Aorta (tissue), 5 donors: ENCODE results near the gene APOBEC3B. TPM values are rescaled to one million over a fixed set of nuclear protein-coding genes. Genes with fewer than 3 reads are reported as not detected.
A peak's percentile ranks its signal among the peaks of the same experiment; 100 is the strongest.
"Not testable (repeated sequence)": the region's sequence is repeated elsewhere in the genome, so short reads cannot be mapped to it uniquely, and the experiment has no call there.

Experiments
- ATAC-seq: fragments of 200-7000 bp; cut with Tn5 transposase; one replicate; pipeline ENCODE4 v1.9.1; 2022; ENCODE audit warnings: moderate library complexity; ENCODE audit not compliant: low FRiP score
- DNase-seq, 2 donors: peaks; one replicate each; pipeline ENCODE4 v3.0.0-alpha.2; 2020
- H3K27ac ChIP-seq, 2 donors: one replicate each; pipeline ENCODE4 v1.5.1; 2013; ENCODE audit warnings: low read length in 2 of 2, mild to moderate bottlenecking in 2 of 2, moderate library complexity in 2 of 2, control low read depth in 1 of 2, inconsistent platforms in 1 of 2, low read depth in 1 of 2
- H3K27me3 ChIP-seq, 2 donors: one replicate each; pipeline ENCODE4 v1.6.1; 2013; ENCODE audit warnings: control low read depth in 1 of 2, low read length in 1 of 2, mild to moderate bottlenecking in 1 of 2, moderate library complexity in 1 of 2; ENCODE audit not compliant: insufficient read depth in 2 of 2, control insufficient read depth in 1 of 2
- H3K36me3 ChIP-seq, 2 donors: one replicate each; pipeline ENCODE4 v1.6.1; 2013; ENCODE audit warnings: control low read depth in 1 of 2, low read length in 1 of 2, mild to moderate bottlenecking in 1 of 2; ENCODE audit not compliant: insufficient read depth in 2 of 2, control insufficient read depth in 1 of 2
- H3K4me1 ChIP-seq, 2 donors: one replicate each; pipeline ENCODE4 v1.6.1; 2013; ENCODE audit warnings: low read length in 2 of 2, control low read depth in 1 of 2, mild to moderate bottlenecking in 1 of 2, moderate library complexity in 1 of 2; ENCODE audit not compliant: insufficient read depth in 2 of 2, control insufficient read depth in 1 of 2
- H3K4me3 ChIP-seq, 2 donors: one replicate each; pipeline ENCODE4 v1.5.1; 2013; ENCODE audit warnings: low read length in 2 of 2, control low read depth in 1 of 2, mild to moderate bottlenecking in 1 of 2
- H3K9me3 ChIP-seq: one replicate; pipeline ENCODE4 v1.6.1; 2013; ENCODE audit warnings: mild to moderate bottlenecking, low read length; ENCODE audit not compliant: control insufficient read depth
- WGBS, 2 donors: extraction: QIAGEN DNeasy Blood & Tissue Kit; methylation state at CpG; one replicate each; pipeline ENCODE4 v1.1.7; 2013; 5-methylcytosine and 5-hydroxymethylcytosine counted together
- intact Hi-C, 2 donors: fragments of 100-400 bp; cut with DNase I; formaldehyde crosslinking; loops; one replicate each; pipeline versions ENCODE4 v1.14.2 to v1.15.0; 2022
- polyA plus RNA-seq, 2 donors: library from polyadenylated mRNA; stranded (reverse); fragments of 200-250 nt; gene quantifications; one replicate each; pipeline ENCODE4 v1.2.3, GENCODE V29; 2013
- total RNA-seq, 2 donors: library from RNA; stranded (reverse); fragmentation: NEBNext Ultra II Directional; extraction: Animal tissue kit (Norgen Biotek cat#: 25700); gene quantifications; one replicate each; pipeline ENCODE4 v1.2.1, GENCODE V29; 2021
- donor health status: healthy with polysubstance abuse.
- donor health status: Bipolar disorder and iron deficiency.
- donor health status: DM: no; HTN: no; CAD: no.
- donor health status: DM: no; HTN: no; CAD: no.
- donor health status: DM: yes; HTN: yes; CAD: no.

Gene APOBEC3B
- total and polyA plus RNA-seq, 4 donors: 1.4 to 2.0 TPM; not detected in 2

GRCh38 chr22:38959590-38959989 is 22.6 kb upstream of the APOBEC3B start:
- 85 to 89% methylated on average over 8 of the region's 8 CpGs for WGBS, 2 donors
- intact Hi-C loops: no loop called here
- ATAC-seq (no peak), DNase-seq (peak in 1 of 2 donors; percentile 22)
- Histone ChIP-seq H3K4me3 (no peak overlapping the region), H3K36me3 (no peaks in the 10 kb centered on the region), H3K4me1 (no peaks in the 10 kb centered on the region), H3K27me3 (no peaks in the 10 kb centered on the region), H3K27ac (no peak overlapping the region), H3K9me3 (no peaks in the 10 kb centered on the region)

DNA sequence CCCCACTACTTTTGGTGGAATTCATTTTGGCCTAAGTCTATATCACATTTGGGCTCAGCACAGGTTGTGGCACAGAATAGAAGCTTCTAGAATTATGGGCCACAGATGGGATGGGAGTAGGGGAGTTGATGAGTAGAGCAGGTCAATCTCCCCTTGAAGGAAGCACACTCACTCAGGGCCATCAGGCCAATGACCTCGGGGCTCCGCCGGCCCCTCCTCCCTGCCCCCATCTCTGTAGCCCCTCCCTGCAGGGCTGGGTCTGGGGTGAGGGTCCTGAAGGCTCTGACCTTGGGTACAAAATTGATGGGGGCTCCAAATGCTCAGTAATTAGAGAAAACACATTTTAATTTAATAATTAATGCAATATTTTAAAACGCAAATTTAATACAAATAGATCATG is 21.5 kb upstream of the APOBEC3B start:
- H3K4me1 ChIP-seq, ATAC-seq, DNase-seq, H3K36me3 ChIP-seq, intact Hi-C loops, H3K4me3 ChIP-seq, H3K27ac ChIP-seq, H3K9me3 ChIP-seq, H3K27me3 ChIP-seq: not testable (repeated sequence)
- WGBS, 2 donors: 77 to 88% methylated on average over 3 to 4 of the region's 4 CpGs

- intact Hi-C loops, DNase-seq, H3K27me3 ChIP-seq, H3K36me3 ChIP-seq, H3K27ac ChIP-seq, H3K9me3 ChIP-seq, ATAC-seq, H3K4me3 ChIP-seq, H3K4me1 ChIP-seq: not testable (repeated sequence)
- 18 to 39% methylated on average over 5 to 11 of the region's 11 CpGs for WGBS, 2 donors
These were observed 18.8 kb upstream of the APOBEC3B start for GRCh38 chr22:38963291-38963738.

GRCh38 chr22:38963872-38964271 is 18.3 kb upstream of the APOBEC3B start:
- 79 to 88% methylated on average over 9 of the region's 9 CpGs for WGBS, 2 donors
- Histone ChIP-seq H3K4me1 (no peaks in the 10 kb centered on the region), H3K9me3 (no peaks in the 10 kb centered on the region), H3K27ac (no peak overlapping the region), H3K4me3 (no peak overlapping the region), H3K36me3 (no peaks in the 10 kb centered on the region), H3K27me3 (no peaks in the 10 kb centered on the region)
- intact Hi-C loops: no loop called here
- DNase-seq (peak in 1 of 2 donors; percentile 58), ATAC-seq (no peak)

DNA sequence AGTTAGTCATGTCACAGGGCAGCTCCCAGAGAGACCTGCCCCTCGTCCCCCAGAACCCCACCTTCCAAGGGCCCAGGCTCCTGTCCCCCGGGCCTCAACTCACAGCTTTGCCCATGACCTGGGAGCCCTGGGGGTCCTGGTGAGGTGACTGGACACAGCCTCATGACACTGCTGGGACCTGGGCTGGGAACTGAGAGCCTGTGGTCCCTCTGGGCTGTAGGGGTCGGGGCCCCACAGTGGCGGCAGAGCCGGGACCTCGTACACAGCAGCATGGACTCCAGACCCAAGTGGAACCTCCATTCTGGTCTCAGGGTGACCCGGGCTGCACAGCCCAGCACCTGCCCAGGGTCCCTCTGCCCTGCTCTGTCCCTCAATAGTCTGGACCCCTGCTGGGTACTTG is 17.8 kb upstream of the APOBEC3B start:
- no peak overlapping the region for H3K27ac ChIP-seq
- intact Hi-C loops: no loop called here
- H3K4me3 ChIP-seq: no peak overlapping the region
- no peak for ATAC-seq
- H3K27me3 ChIP-seq: no peaks in the 10 kb centered on the region
- no peaks in the 10 kb centered on the region for H3K9me3 ChIP-seq
- peak in 1 of 2 donors; percentile 71 for DNase-seq
- H3K4me1 ChIP-seq: no peaks in the 10 kb centered on the region
- 92% methylated on average over 7 of the region's 7 CpGs for WGBS, 2 donors
- H3K36me3 ChIP-seq: no peaks in the 10 kb centered on the region

- ATAC-seq: no peak
- intact Hi-C loops: no loop called here
- DNase-seq: peak in 1 of 2 donors; percentile 59
- Histone ChIP-seq H3K4me3 (no peak overlapping the region), H3K27me3 (no peaks in the 10 kb centered on the region), H3K27ac (no peak overlapping the region), H3K36me3 (no peaks in the 10 kb centered on the region), H3K4me1 (no peaks in the 10 kb centered on the region), H3K9me3 (no peaks in the 10 kb centered on the region)
- 80 to 94% methylated on average over 4 of the region's 4 CpGs for WGBS, 2 donors
These were observed 17.2 kb upstream of the APOBEC3B start for GRCh38 chr22:38964989-38965388.

- no peak overlapping the region for H3K4me3 ChIP-seq
- H3K27ac ChIP-seq: no peak overlapping the region
- ATAC-seq (no peak), DNase-seq (peak in 1 of 2 donors; percentile 51)
- no peaks in the 10 kb centered on the region for H3K4me1 ChIP-seq
- no peaks in the 10 kb centered on the region for H3K36me3 ChIP-seq
- no peaks in the 10 kb centered on the region for H3K27me3 ChIP-seq
- intact Hi-C loops: no loop called here
- no peaks in the 10 kb centered on the region for H3K9me3 ChIP-seq
- WGBS, 2 donors: 86 to 90% methylated on average over 14 of the region's 14 CpGs
These were observed 16.4 kb upstream of the APOBEC3B start for GRCh38 chr22:38965614-38966379.

DNA sequence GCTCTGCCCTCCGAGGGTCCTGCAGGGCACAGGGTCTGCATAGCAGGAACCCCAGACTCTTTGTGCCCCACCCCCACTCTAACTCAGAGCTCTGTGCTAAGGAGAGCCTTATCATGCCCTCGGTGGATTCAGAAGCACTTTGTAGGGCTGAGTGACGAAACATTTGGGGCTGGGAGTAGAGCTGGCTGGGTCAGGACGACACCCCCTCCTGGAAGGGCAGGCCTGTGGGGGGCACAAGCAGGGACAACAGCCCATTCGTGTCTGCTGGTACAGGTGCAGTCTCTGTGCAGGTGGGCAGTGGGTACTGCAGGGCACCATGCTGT is 15.8 kb upstream of the APOBEC3B start:
- ATAC-seq: no peak
- H3K4me1 ChIP-seq: no peaks in the 10 kb centered on the region
- no peak overlapping the region for H3K27ac ChIP-seq

DNA sequence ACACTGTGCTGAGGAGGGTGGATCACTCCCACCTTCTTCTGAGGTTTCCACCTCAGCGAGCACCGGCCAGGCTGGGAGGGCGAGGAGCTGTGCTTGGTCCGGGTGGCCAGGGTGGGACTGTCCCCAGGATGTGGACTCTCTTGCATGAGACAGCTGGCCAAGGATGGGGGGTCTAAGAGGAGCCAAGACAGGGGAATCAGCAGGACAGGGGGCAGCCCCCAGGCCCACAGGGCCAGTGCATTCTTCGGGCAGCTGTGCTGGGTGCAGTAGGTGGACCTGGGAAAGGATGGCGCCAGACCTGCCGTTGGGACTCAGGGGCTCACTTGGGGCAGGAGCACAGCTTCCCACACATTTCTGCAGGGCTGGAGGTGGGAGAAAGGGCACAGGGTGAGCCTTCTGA is 15.2 kb upstream of the APOBEC3B start:
- Histone ChIP-seq H3K27ac (no peak overlapping the region), H3K27me3 (no peaks in the 10 kb centered on the region), H3K9me3 (no peaks in the 10 kb centered on the region), H3K4me3 (no peak overlapping the region), H3K4me1 (no peaks in the 10 kb centered on the region), H3K36me3 (no peaks in the 10 kb centered on the region)
- DNase-seq (peak in 1 of 2 donors; percentile 72), ATAC-seq (no peak)
- intact Hi-C loops: no loop called here
- WGBS, 2 donors: 90% methylated on average over 7 of the region's 7 CpGs

More for the DNA sequence above, 15.8 kb upstream of the APOBEC3B start:
- WGBS, 2 donors: 57 to 60% methylated on average over 5 of the region's 5 CpGs
- DNase-seq: peak in 1 of 2 donors; percentile 42
- H3K36me3 ChIP-seq: no peaks in the 10 kb centered on the region
- H3K9me3 ChIP-seq: no peaks in the 10 kb centered on the region
- H3K4me3 ChIP-seq: no peak overlapping the region
- intact Hi-C loops: no loop called here
- no peaks in the 10 kb centered on the region for H3K27me3 ChIP-seq
